ENCODE results near the gene NEURL1B. TPM values are rescaled to one million over a fixed set of nuclear protein-coding genes. Genes with fewer than 3 reads are reported as not detected.

NEURL1B gene
- total RNA-seq, 6 experiments from 2014 or later: 4.9 to 9.8 (median 6.4) TPM

- peak in 1 of 3 donors; percentile 44 for DNase-seq
- H3K4me3 ChIP-seq: no peak overlapping the region
- TF ChIP-seq POLR2A (IDR thresholded peaks at IDR 0.05): no peak
- TF ChIP-seq, protein P1, sequence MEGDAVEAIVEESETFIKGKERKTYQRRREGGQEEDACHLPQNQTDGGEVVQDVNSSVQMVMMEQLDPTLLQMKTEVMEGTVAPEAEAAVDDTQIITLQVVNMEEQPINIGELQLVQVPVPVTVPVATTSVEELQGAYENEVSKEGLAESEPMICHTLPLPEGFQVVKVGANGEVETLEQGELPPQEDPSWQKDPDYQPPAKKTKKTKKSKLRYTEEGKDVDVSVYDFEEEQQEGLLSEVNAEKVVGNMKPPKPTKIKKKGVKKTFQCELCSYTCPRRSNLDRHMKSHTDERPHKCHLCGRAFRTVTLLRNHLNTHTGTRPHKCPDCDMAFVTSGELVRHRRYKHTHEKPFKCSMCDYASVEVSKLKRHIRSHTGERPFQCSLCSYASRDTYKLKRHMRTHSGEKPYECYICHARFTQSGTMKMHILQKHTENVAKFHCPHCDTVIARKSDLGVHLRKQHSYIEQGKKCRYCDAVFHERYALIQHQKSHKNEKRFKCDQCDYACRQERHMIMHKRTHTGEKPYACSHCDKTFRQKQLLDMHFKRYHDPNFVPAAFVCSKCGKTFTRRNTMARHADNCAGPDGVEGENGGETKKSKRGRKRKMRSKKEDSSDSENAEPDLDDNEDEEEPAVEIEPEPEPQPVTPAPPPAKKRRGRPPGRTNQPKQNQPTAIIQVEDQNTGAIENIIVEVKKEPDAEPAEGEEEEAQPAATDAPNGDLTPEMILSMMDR (IDR thresholded peaks at IDR 0.05): no peak
- intact Hi-C loops (cut with DNase I): no loop called here
- 72% methylated on average over 4 of the region's 7 CpGs for WGBS (ENCODE audit: insufficient coverage, low coverage, low lambda C conversion rate, missing lambda C conversion rate)
- no peaks in the 10 kb centered on the region for H3K36me3 ChIP-seq
- no peak for ATAC-seq
- peaks cover 0 to under 1% (median 0%) of the 10 kb centered on the region in 4 donors for H3K4me1 ChIP-seq
- H3K27ac ChIP-seq: no peak overlapping the region
- H3K27me3 ChIP-seq: no peaks in the 10 kb centered on the region
- no peaks in the 10 kb centered on the region for H3K9me3 ChIP-seq
Observed at GRCh38 chr5:172691886-172692285, 50.8 kb downstream of the NEURL1B start.

DNA sequence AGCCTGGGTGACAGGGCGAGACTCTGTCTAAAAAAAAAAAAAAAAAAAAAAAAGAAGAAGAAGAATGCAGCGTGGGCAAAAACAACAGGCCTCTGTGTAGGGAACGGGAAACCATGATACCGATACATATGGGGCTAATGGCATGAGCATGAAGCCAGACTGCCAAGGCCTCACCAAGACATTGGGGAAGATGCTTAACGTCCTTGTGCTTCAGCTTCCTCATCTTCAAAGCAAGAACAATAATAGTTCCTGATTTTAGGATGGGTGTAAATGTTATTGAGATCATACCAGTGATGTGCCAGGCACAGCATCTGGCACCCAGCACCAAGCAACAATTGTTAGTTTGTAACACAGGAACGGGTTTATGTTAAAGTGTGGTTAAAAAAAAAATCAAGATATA lies 51.4 kb downstream of the NEURL1B start:
- ATAC-seq: no peak
- DNase-seq: peak in 1 of 3 donors; percentile 3

GRCh38 chr5:172692981-172693380 lies 51.9 kb downstream of the NEURL1B start:
- H3K9me3 ChIP-seq: no peaks in the 10 kb centered on the region
- intact Hi-C loops (cut with DNase I): no loop called here
- H3K27me3 ChIP-seq: no peaks in the 10 kb centered on the region
- ATAC-seq (no peak), DNase-seq (peak in 1 of 3 donors; percentile 14)
- H3K4me3 ChIP-seq: no peak overlapping the region
- H3K4me1 ChIP-seq: peaks cover 0 to 4% (median 0%) of the 10 kb centered on the region in 4 donors
- TF ChIP-seq, protein P1 (IDR thresholded peaks at IDR 0.05): no peak
- no peak for TF ChIP-seq POLR2A (IDR thresholded peaks at IDR 0.05)
- no peaks in the 10 kb centered on the region for H3K36me3 ChIP-seq
- H3K27ac ChIP-seq: no peak overlapping the region
- 61% methylated on average over 2 of the region's 2 CpGs for WGBS (ENCODE audit: insufficient coverage, low coverage, low lambda C conversion rate, missing lambda C conversion rate)

More for the DNA sequence above, 51.4 kb downstream of the NEURL1B start:
- no peaks in the 10 kb centered on the region for H3K9me3 ChIP-seq
- intact Hi-C loops (cut with DNase I): no loop called here
- H3K4me1 ChIP-seq: peaks cover 0 to 4% (median 0%) of the 10 kb centered on the region in 4 donors
- H3K27ac ChIP-seq: no peak overlapping the region
- H3K4me3 ChIP-seq: no peak overlapping the region
- H3K36me3 ChIP-seq: no peaks in the 10 kb centered on the region
- TF ChIP-seq, protein P1 (IDR thresholded peaks at IDR 0.05): no peak
- no peak for TF ChIP-seq POLR2A (IDR thresholded peaks at IDR 0.05)
- WGBS (ENCODE audit: insufficient coverage, low coverage, low lambda C conversion rate, missing lambda C conversion rate): 82% methylated on average over 5 of the region's 6 CpGs
- no peaks in the 10 kb centered on the region for H3K27me3 ChIP-seq

GRCh38 chr5:172694061-172694460 lies 53.0 kb downstream of the NEURL1B start:
- H3K4me1 ChIP-seq: peaks cover 0 to 4% (median 0%) of the 10 kb centered on the region in 4 donors
- TF ChIP-seq POLR2A (IDR thresholded peaks at IDR 0.05): no peak
- TF ChIP-seq, protein P1 (IDR thresholded peaks at IDR 0.05): no peak
- DNase-seq (no peak), ATAC-seq (no peak)
- no peaks in the 10 kb centered on the region for H3K27me3 ChIP-seq
- no peak overlapping the region for H3K4me3 ChIP-seq
- intact Hi-C loops (cut with DNase I): no loop called here
- no peaks in the 10 kb centered on the region for H3K9me3 ChIP-seq
- no peak overlapping the region for H3K27ac ChIP-seq
- H3K36me3 ChIP-seq: no peaks in the 10 kb centered on the region
- WGBS (ENCODE audit: insufficient coverage, low coverage, low lambda C conversion rate, missing lambda C conversion rate): 96% methylated on average over 4 of the region's 4 CpGs

- intact Hi-C loops (cut with DNase I): no loop called here
- no peak overlapping the region for H3K27ac ChIP-seq
Observed at GRCh38 chr5:172694541-172694940, 53.5 kb downstream of the NEURL1B start.

More at GRCh38 chr5:172694541-172694940, 53.5 kb downstream of the NEURL1B start:
- Histone ChIP-seq H3K36me3 (no peaks in the 10 kb centered on the region), H3K4me3 (no peak overlapping the region), H3K9me3 (no peaks in the 10 kb centered on the region), H3K4me1 (peaks cover 0 to 4% (median 0%) of the 10 kb centered on the region in 4 donors), H3K27me3 (no peaks in the 10 kb centered on the region)
- TF ChIP-seq POLR2A (IDR thresholded peaks at IDR 0.05): no peak
- TF ChIP-seq, protein P1 (IDR thresholded peaks at IDR 0.05): no peak
- DNase-seq (peak in 1 of 3 donors; percentile 19), ATAC-seq (no peak)
- WGBS (ENCODE audit: insufficient coverage, low coverage, low lambda C conversion rate, missing lambda C conversion rate): 83% methylated on average over 8 of the region's 8 CpGs

All from right lobe of liver (tissue), 6 donors.